ENCODE measurements around the gene NTRK3.
"Not testable (repeated sequence)": the region's sequence is repeated elsewhere in the genome, so short reads cannot be mapped to it uniquely, and the experiment has no call there.

DNA sequence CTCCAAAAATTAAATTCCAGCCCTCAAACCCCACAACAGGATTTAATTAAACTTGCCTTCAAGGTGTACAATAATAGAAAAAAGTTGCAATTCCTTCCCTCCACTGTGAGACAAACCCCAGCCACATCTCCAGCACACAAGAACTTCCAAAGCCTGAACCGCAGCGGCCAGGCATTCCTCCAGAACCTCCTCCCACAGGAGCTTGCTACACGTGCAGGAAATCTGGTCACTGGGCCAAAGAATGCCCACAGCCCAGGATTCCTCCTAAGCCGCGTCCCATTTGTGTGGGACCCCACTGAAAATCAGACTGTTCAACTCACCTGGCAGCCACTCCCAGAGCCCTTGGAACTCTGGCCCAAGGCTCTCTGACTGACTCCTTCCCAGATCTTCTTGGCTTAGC, 423.2 kb downstream of the NTRK3 start:
- not testable (repeated sequence) for TF ChIP-seq CTCF, POLR2A (IDR thresholded peaks at IDR 0.05)
